GM21723 (cell line): Measurements from ENCODE around the gene RPL13.
"Not testable (repeated sequence)": the region's sequence is repeated elsewhere in the genome, so short reads cannot be mapped to it uniquely, and the experiment has no call there.

Experiments used
- ATAC-seq: cut with Tn5 transposase; IDR thresholded peaks from one replicate; pipeline ENCODE4 v1.9.1; 2021; ENCODE audit warnings: mild to moderate bottlenecking, moderate library complexity; ENCODE audit not compliant: unreplicated experiment

RPL13 gene

DNA sequence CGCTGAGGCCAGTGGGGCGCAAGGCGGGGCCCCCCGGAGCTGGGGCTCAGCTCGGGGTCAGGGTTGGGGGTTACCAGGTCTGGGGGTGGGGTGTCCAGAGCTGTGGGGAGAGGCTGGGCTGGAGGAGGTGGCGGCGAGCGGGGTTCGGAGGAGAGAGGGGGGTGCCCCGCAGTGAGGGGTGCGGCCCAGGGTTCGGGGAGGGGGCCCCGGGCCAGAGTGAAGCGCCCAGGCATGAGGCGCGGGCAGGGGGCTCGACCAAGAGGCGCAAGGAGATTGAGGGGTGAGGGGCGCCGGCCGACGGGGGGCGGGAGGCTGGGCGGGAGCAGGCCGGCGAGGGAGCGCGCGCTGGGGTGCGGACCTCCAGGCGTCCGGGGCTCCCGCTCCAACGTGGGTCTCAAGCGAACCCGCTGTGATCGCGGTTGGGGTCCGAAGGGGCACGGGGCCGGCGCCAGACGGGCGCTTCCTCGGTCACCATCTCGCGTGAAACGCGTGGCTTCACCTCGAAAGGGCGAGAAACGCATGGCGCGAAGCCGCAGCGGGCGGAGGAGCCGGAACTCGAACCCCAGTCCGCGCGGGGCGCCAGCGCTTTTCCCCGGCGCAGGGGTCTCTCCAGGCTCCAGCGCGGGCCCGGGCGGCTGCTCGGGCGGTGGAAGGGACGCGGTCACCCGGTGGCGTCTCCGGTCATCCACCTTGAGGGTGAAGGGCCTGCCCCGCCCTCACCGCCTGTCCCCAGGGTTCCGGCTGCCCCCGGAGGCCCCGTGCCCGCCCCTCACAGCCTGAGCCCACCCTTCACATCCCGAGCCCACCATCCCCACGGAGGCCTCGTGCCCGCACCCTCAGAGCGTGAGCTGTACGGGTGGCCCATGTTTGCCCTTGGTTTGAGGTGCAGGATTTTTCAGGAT lies 15.9 kb downstream of the RPL13 start:
- no peak for ATAC-seq

DNA sequence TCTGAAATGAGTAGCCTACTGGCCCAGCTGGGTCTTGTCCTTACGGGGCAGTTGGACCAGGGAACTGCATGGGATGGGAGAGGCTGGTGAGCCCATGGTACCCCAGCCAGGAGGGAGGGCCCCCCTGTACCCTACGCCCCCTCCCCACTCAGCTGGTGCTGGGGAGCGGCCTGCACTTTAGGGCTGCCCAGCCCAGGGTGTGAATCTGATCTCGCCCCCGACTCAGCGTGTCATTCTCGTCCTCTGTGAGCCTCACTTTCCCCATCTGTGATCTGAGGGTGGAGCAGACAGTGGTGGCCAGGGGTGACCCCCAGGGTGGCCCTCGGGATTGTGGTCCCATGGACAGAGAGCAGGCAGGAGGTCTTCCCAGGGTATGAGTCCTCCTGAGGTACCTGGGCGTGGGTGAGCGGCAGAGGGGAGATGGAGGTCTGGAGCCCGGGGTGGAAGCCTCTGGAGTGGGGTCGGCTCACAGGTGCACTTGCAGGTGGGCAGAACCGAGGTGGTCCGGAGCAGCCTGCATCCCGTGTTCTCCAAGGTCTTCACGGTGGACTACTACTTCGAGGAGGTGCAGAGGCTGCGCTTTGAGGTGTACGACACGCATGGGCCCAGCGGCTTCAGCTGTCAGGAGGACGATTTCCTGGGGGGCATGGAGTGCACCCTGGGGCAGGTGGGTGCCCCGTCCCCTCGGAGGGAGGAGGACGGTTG lies 16.7 kb downstream of the RPL13 start:
- ATAC-seq = no peak

DNA sequence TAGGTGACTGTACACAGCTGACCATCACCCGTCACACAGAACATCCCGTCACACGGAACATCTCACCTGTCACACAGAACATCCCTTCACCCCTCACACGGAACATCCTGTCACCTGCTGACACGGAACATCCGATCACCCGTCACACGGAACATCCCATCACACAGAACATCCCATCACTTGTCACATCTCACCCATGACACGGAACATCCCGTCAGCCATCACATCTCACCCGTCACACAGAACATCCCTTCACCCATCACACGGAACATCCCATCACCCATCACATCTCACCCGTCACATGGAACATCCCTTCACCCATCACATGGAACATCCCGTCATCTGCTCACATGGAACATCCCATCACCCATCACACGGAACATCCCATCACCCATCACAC lies 18.9 kb downstream of the RPL13 start:
- ATAC-seq = no peak

DNA sequence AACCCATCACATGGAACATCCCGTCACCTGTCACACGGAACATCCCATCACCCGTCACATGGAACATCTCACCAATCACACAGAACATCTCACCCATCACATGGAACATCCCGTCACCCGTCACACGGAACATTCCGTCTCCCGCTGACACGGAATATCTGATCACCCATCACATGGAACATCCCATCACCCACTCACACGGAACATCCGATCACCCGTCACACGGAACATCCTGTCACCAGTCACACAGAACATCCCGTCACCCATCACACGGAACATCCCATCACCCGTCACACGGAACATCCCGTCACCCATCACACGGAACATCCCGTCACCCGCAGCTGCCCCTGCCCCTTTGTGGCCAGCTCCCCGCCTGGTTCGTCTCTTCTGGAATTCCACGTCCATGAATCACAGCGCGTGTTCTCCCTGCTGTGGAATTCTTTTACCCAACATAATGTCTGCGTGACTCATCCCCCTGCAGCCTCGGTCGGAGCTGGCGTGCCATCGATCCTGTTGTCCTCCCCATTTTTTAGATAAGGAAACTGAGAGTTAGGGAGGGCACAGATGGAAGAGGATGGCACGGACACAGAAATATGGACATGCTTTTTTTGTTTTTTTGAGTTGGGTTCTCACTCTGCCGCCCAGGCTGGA lies 20.7 kb downstream of the RPL13 start:
- ATAC-seq = no peak

DNA sequence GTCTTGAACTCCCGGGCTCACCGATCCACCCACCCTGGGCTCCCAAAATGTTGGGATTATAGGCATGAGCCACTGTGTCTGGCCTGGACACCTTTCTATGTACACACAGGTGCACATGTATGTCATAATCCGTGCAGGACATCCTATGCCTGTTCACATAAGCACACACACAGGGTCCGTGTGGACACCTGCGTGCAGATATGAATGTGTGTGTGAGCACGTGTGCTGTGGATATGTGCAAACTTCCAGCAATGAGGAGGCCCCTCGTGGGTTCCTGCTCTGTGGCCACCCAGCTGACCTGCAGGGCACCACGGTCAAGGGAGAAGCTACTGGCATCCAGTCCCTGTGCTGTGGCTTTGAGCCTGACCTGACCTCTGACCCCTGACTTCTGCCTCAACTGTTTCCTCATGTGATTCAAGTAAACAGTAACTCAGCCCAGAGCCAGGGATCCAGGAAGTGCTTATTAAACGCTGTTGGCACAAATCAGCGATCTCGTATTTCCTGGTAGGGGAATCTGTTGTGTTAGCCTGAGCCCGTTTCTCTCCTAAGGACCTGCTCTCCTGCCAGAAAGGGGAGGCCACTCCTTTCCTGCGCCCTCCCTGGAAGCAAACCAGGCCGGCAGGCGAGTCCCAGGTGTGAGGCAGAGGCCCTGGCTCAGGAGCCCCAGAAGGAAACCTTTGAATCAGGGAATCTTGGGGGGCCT lies 21.5 kb downstream of the RPL13 start:
- ATAC-seq = no peak

DNA sequence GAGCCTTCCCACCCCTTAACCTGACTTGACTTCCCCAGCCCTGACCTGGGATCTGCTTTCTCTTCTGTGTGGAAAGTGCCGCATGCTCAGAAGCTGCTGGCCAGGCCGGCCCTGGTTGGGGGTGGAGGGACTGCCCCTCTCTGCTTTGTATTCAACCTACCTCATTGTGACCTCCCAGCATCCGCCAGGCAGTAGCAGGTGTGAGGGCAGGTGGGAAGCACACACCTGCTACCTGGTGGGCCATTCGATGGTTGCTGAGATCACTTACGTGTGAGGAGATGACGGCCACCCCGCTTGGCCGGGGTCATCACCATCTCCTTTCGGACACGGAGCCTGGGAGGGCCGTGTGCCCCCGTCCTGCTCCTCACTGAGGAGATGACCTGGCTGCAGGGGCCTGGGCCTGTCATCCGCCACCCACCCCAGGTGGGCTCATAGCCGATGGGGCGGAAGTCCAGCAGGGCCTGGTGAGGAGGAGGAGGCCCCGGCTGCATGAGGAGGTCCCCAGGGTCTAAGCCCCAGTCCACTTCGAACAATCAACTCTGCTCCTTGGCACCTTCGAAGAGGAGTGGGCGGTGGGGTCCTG lies 22.2 kb downstream of the RPL13 start:
- no peak for ATAC-seq

DNA sequence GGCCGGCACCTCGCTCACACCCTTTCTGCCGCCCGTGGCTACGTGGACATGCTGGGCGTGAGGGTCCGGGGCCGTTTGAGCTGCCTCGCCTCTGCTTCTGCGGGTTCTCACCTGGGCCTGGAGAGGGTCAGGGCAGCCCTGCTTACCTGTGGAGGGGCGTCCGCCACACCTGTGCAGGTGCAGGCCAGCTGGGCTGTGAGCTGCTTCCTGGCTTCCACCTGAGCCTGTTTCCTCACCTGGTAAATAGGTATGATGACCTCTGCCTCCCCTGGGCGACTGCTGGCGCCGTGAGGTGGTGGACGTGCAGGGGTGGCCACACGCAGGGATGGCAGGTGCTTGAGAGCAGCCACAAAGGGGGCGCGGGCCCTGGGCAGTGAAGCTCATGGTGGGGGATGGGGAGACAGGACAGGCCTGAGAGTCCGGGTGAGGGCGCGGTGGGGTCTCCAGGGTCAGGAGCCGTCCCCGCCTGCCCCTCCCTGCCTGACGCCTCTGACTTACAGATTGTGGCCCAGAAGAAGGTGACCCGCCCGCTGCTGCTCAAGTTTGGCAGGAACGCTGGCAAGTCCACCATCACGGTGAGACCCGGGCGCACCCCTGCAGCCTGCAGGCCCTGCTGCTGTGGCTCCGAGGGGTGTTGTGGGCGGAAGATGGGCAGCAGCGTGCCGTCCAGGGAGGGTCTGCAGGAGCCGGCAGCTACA lies 22.9 kb downstream of the RPL13 start:
- ATAC-seq = no peak

DNA sequence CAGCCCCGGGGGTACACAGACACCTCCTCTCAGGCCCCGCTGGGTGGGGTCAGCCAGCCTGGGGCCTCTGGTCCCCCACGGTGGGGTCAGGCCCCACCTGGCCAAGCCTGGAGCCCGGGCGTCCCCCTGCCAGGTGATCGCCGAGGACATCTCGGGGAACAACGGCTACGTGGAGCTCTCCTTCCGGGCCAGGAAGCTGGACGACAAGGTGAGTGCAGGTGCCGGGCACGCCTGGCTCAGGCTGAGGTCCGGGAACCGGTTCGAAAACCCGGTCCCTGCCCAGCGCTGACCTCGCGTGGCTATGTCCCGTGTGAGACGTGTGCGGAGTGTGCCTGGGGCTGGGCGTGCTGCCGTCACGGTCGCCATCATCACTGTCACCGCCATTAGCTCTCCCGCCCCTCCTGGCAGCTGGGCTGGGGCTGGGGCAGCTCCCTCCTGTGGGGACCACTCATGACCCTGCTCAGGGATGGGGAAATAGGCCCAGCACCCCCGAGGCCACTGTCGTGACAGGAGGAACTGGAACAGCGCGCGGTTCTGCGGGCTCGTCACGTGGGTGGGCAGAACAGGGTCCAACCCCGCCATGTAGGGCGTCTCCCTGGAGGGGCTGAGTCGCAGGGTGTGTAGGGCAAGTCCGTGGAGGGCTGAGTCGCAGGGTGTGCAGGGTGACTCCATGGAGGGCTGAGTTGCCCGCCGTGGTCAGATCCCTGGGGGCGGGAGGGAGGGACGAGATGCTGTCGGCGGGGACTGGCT lies 23.6 kb downstream of the RPL13 start:
- ATAC-seq = no peak

DNA sequence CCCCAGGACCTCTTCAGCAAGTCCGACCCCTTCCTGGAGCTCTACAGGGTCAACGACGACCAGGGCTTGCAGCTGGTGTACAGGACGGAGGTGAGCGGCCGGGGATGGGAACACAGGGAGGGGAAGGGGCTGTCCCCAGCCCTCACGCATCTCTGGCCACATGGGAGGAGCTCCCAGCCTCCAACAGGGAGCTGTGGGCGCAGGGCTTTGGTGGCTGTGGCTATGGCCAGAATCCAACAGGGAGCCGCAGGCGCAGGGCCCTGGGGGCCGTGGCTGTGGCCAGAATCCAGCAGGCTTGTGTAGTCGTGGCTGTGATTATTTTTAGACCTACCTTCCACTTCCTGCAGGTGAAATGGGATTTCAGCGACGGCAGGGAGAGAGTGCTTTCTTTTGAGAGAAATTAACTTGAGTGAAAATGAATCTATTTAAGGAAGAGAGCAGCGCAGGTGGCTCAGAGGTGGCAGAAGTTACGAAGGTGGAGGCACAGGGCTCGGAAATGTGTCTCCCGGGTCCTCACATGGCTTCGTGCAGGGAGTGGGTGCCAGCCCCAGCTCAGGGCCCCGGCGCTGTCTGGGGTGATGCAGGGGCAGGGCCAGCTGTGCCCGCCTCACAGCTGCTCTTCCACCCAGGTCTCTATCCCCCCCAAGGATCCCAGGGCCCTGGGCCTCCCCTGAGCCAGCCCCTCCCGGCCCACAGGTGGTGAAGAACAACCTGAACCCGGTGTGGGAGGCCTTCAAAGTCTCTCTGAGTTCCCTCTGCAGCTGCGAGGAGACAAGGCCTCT lies 24.5 kb downstream of the RPL13 start:
- no peak for ATAC-seq

DNA sequence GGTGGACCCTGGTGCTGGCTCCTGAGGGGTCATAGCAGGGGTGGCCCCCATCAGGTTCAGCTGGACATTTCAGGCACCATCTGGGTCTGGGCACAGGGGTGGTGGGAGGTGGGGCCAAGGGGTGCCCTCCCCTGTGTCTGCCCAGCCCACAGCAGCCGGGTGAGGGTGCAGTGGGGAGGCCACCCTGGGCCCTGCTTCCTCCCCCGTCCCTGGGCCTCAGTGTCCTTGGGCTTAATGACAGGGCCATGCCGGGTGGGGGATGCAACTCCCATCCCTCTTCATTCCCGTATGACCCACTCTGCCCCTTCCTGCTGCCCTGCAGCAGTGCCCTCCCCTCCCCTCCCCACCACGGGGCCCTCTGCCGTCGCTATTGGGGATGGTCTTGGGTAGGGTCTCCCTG lies 25.7 kb downstream of the RPL13 start:
- no peak for ATAC-seq

DNA sequence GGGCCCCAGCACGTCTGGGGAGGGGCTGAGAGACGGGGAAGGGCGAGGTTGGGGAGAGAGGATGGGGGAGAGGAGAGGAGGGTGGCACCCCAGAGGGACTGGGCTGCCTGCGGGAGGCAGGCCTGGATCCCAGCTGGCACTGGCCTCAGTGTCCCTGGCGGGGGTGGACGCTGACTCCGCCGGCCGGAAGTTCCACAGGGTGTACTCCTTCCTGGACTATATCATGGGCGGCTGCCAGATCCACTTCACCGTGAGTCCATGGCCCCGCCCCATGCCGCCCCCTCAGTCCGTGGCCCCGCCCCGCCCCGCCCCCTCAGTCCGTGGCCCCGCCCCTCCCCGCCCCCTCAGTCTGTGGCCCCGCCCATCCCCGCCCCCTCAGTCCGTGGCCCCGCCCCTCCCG lies 26.4 kb downstream of the RPL13 start:
- ATAC-seq = no peak

DNA sequence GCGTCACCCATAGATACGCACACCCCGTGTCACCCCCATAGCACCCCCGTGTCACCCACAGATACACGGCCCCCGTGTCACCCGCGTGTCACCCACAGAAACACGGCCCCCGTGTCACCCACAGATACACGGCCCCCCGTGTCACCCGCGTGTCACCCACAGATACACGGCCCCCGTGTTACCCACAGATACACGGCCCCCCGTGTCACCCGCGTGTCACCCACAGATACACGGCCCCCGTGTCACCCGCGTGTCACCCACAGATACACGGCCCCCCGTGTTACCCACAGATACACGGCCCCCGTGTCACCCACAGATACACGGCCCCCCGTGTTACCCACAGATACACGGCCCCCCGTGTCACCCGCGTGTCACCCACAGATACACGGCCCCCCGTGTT lies 27.2 kb downstream of the RPL13 start:
- not testable (repeated sequence) for ATAC-seq

DNA sequence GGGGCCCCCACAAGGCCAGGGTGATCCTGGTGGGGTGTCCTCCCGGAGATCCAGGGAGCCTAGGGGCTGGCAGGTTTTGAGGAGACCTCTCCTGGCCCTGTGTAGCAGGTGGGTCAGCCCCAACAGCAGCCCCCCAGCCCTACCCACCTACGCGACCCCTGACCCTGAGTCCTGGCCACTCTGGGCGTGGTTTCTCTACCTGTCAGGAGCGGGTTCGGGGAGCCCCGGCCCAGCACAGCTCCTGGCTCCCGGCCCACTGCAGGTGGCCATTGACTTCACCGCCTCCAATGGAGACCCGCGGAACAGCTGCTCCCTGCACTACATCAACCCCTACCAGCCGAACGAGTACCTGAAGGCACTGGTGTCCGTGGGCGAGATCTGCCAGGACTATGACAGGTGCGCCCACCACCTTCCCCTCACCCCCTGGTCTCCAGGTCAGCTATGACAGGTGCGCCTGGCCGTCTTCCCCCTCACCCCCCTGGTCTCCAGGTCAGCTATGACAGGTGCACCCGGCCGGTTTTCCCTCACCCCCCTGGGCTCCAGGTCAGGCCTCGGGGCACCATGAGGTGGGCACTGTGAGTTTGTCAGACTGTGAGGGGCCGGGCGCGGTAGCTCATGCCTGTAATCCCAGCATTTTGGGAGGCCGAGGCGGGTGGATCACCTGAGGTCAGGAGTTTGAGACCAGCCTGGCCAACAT lies 28.1 kb downstream of the RPL13 start:
- no peak for ATAC-seq

DNA sequence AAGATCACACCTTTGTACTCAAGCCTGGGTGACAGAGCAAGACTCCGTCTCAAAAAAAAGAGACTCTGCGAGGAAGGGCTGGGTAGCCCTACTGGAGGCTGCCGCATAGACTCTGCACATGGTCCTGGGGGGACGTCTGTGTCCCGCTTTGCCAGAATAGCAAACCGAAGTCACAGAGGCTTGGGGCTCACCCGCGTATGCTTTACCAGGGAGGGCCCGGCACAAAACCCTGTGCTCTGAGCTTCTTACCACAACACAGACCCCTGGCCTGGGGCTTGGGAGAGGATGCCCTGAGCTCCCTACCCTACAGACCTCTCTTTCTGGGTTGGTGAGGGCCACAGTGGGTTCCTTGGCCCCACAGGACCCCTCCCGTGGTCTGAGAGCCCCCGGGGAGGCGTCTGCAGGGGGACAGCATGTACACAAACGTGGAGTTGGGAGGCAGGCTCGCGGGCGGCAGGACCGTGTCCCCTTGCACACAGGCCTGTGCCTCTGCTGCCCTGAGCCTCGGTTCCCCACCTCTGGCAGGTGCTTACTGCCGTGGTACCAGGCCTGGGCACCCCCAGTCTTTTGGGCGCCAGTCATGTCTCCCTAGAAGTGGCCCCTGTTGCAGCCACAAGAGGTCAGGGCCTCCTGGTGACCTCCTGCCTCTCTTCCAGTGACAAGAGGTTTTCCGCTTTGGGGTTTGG lies 28.9 kb downstream of the RPL13 start:
- no peak for ATAC-seq

DNA sequence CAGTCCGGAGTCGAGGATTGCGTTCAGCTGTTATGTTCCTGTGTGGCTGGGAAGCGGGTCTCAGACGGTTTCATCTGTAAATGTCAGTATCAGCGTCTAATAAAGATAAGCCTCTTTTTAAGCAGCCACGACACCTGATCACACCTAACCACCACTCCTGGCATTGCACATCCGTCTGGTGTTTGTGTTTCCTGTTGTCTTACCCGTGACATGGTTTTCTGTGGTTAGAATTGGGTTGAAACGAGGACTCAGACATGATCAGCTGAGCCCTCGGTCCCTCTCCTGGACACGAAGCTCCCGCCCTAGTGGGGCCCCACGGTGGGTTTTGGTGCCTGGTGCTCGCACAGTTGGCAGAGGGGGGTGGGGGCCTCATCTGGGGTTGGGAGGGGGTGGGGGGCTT lies 33.4 kb downstream of the RPL13 start:
- ATAC-seq = no peak

DNA sequence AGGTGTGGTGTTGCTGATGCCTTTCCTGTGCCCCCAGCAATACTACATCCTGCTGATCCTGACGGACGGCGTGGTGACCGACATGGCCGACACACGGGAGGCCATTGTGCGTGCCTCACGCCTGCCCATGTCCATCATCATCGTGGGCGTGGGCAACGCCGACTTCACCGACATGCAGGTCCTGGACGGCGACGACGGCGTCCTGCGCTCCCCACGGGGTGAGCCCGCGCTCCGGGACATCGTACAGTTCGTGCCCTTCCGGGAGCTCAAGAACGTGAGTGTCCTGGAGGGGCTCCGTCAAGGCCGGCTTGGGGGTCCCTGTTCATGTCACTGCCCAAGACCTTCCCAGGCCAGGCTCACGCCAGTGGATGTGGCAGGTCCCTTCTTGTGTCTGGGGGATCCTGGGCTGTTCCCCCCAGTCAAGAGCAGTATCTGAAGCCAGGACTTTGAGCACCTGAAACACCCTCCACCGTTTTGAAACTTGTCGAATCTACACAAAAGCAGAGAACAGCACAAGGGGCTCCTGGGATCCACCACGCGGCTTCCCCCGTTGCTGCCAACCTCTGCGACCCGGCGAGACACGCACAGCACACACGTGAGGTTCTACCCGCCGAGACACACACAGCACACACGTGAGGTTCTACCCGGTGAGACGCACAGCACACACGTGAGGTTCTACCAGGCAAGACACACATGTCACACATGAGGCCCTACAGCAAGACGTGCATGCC lies 35.0 kb downstream of the RPL13 start:
- ATAC-seq = no peak
